ENCODE data around the gene TTLL3.

TTLL3 gene

DNA sequence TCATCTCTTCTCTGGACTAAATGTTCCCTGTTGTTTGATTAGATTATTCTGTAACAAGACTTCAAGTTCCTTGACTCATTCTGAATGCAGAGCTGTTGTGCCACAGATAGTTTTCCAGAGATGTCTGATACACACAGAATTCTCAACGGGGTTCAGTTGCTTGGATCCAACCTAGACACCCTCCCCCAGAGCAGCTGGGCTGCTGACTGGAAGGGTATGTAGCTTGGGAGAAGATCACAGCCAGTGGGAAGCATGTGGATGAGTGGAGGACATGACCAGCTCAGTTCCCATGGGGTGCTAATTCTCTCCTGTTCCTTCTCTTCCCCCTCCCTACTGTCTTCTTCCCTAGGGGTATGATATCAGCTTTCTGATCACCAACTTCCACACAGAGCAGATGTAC lies 6.6 kb upstream of the TTLL3 start:
- H3K4me2 ChIP-seq (ENCODE audit: low read depth, low read length, poor library complexity, severe bottlenecking): no peak overlapping the region
- H3K9me2 ChIP-seq (replicated peaks; ENCODE audit: insufficient read depth, low read length): no peaks in the 10 kb centered on the region
- no peak overlapping the region for H2AFZ ChIP-seq (ENCODE audit: low read depth, low read length, severe bottlenecking)
- H3K4me3 ChIP-seq (ENCODE audit: insufficient read depth, low read length, poor library complexity, severe bottlenecking): no peak overlapping the region
- no peaks in the 10 kb centered on the region for H3K27me3 ChIP-seq (ENCODE audit: low read length)
- TF ChIP-seq, protein P1, sequence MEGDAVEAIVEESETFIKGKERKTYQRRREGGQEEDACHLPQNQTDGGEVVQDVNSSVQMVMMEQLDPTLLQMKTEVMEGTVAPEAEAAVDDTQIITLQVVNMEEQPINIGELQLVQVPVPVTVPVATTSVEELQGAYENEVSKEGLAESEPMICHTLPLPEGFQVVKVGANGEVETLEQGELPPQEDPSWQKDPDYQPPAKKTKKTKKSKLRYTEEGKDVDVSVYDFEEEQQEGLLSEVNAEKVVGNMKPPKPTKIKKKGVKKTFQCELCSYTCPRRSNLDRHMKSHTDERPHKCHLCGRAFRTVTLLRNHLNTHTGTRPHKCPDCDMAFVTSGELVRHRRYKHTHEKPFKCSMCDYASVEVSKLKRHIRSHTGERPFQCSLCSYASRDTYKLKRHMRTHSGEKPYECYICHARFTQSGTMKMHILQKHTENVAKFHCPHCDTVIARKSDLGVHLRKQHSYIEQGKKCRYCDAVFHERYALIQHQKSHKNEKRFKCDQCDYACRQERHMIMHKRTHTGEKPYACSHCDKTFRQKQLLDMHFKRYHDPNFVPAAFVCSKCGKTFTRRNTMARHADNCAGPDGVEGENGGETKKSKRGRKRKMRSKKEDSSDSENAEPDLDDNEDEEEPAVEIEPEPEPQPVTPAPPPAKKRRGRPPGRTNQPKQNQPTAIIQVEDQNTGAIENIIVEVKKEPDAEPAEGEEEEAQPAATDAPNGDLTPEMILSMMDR (IDR thresholded peaks at IDR 0.05; ENCODE audit: insufficient read depth, low read length, poor library complexity, severe bottlenecking): no peak
- TF ChIP-seq EZH2phosphoT487 (conservative IDR thresholded peaks at IDR 0.05; ENCODE audit: low read length): no peak
- peaks cover 15% of the 10 kb centered on the region for H3F3A ChIP-seq (ENCODE audit: insufficient read depth)
- H3K79me2 ChIP-seq (ENCODE audit: insufficient read depth, low read length): peaks cover 3% of the 10 kb centered on the region; the same call in 1 of the 2 replicates
- 0 out of 2 replicates have a peak, but pooled peaks cover 3% of the 10 kb centered on the region for H4K20me1 ChIP-seq (ENCODE audit: low read depth, low read length)
- H3K9ac ChIP-seq (ENCODE audit: low read length): no peak overlapping the region
- no peaks in the 10 kb centered on the region for H3K9me3 ChIP-seq (ENCODE audit: insufficient read depth, low read length)
- peaks cover 32% of the 10 kb centered on the region for H3K36me3 ChIP-seq (ENCODE audit: low read length)
- no peak overlapping the region for H3K27ac ChIP-seq (ENCODE audit: low read depth, low read length)

DNA sequence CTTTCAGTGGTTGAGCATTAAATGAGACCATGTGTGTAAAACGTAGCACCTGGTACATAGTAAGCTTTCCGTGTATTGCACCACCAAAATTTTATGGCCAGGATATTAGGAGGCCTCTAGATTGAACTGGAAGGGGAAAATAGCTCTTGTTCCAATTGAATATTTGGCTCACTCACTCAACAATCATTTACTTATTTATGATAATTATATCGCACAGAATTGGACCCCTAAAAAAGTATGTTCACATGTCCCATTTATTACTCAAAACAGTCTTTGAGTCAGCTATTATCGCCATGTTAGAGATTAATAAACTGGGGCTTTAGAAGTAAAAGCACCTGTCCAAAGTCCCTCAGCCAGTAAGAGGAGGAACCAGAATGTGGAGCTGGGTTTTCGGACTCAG lies 5.1 kb upstream of the TTLL3 start:
- H3F3A ChIP-seq (ENCODE audit: insufficient read depth): peaks cover 26% of the 10 kb centered on the region
- no peaks in the 10 kb centered on the region for H3K9me2 ChIP-seq (replicated peaks; ENCODE audit: insufficient read depth, low read length)
- no peaks in the 10 kb centered on the region for H3K27me3 ChIP-seq (ENCODE audit: low read length)
- peaks cover 22% of the 10 kb centered on the region for H3K36me3 ChIP-seq (ENCODE audit: low read length)
- H3K4me3 ChIP-seq (ENCODE audit: insufficient read depth, low read length, poor library complexity, severe bottlenecking): no peak overlapping the region
- H3K27ac ChIP-seq (ENCODE audit: low read depth, low read length): no peak overlapping the region
- no peak overlapping the region for H3K4me2 ChIP-seq (ENCODE audit: low read depth, low read length, poor library complexity, severe bottlenecking)
- TF ChIP-seq EZH2phosphoT487 (conservative IDR thresholded peaks at IDR 0.05; ENCODE audit: low read length): no peak
- TF ChIP-seq, protein P1 (IDR thresholded peaks at IDR 0.05; ENCODE audit: insufficient read depth, low read length, poor library complexity, severe bottlenecking): no peak
- no peaks in the 10 kb centered on the region for H3K79me2 ChIP-seq (ENCODE audit: insufficient read depth, low read length)
- no peaks in the 10 kb centered on the region for H3K9me3 ChIP-seq (ENCODE audit: insufficient read depth, low read length)
- no peaks in the 10 kb centered on the region for H4K20me1 ChIP-seq (ENCODE audit: low read depth, low read length)
- no peak overlapping the region for H2AFZ ChIP-seq (ENCODE audit: low read depth, low read length, severe bottlenecking)
- H3K9ac ChIP-seq (ENCODE audit: low read length): no peak overlapping the region

DNA sequence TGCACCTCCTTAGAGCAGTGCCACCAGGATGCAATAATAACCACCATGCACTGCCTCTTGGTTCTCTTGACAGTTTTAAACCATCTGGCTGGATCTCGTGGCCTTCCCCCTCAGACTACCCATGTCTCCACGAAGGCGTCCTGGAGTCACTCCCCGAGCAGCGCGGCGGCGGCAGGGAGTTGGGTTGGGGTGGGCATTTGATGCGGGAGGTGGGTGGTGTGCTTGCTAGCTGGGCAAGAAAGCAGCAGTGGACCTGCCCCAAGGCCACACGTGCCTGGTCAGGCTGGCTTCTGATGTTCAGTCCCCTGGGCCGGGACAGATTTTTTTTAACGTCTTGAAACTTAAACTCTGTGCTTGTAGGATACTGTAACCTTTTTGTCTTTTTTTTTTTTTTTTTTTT lies 3.9 kb upstream of the TTLL3 start:
- peaks cover 16% of the 10 kb centered on the region; the same call in 1 of the 2 replicates for H3K36me3 ChIP-seq (ENCODE audit: low read length)
- H3K9me2 ChIP-seq (replicated peaks; ENCODE audit: insufficient read depth, low read length): no peaks in the 10 kb centered on the region
- H3K9me3 ChIP-seq (ENCODE audit: insufficient read depth, low read length): no peaks in the 10 kb centered on the region
- H2AFZ ChIP-seq (ENCODE audit: low read depth, low read length, severe bottlenecking): no peak overlapping the region
- H3F3A ChIP-seq (ENCODE audit: insufficient read depth): peaks cover 26% of the 10 kb centered on the region
- no peaks in the 10 kb centered on the region for H4K20me1 ChIP-seq (ENCODE audit: low read depth, low read length)
- no peak overlapping the region for H3K4me3 ChIP-seq (ENCODE audit: insufficient read depth, low read length, poor library complexity, severe bottlenecking)
- TF ChIP-seq EZH2phosphoT487 (conservative IDR thresholded peaks at IDR 0.05; ENCODE audit: low read length): no peak
- H3K27ac ChIP-seq (ENCODE audit: low read depth, low read length): no peak overlapping the region
- no peak overlapping the region for H3K4me2 ChIP-seq (ENCODE audit: low read depth, low read length, poor library complexity, severe bottlenecking)
- H3K79me2 ChIP-seq (ENCODE audit: insufficient read depth, low read length): no peaks in the 10 kb centered on the region
- no peak overlapping the region for H3K9ac ChIP-seq (ENCODE audit: low read length)
- H3K27me3 ChIP-seq (ENCODE audit: low read length): no peaks in the 10 kb centered on the region

DNA sequence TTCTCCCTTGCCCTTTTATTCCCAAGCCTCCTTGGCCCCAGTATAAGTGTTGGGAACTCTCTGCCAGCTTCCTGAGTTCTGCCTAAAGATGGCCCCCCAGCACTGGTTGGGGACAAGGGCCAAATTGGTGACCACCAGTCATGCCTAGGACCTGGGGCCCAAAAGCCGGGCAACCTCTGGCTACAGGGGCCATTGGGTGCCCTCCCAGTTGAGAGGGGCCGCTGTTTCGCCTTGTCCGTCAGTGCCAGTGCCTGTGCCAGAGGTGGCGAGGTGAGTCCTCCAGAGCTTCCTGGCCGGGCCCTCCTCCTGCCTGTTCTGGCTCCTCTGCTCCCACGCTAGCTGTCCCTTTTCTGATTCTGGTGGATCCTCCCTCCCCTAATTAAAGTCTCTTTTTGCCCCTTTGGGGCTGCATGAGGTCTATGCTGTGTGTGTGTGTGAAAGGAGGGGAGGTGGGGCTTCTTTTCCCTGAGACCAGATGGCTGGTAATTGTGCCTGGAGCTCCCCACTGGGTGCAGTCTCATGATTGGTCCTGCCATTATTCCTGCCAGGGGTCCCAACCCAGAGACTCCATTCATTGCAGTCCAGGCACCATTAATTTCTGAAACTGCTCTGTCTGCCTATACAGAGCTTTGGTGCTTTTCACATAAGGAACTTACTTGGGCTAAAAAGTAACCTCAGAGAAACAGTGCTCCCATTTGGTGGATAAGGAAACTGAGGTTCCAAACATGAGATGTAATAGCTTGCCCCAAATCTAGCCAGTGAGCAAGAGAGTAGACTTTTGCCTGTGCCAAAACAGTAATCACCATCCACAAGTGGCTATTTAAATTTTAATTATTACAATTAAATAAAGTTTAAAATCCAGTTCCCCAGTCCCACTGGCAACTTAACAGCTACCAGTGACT lies 3.1 kb upstream of the TTLL3 start:
- Histone ChIP-seq H3K9me2 (replicated peaks; ENCODE audit: insufficient read depth, low read length) (no peaks in the 10 kb centered on the region), H3K4me3 (ENCODE audit: insufficient read depth, low read length, poor library complexity, severe bottlenecking) (no peak overlapping the region), H3K9ac (ENCODE audit: low read length) (no peak overlapping the region), H3K9me3 (ENCODE audit: insufficient read depth, low read length) (no peaks in the 10 kb centered on the region), H3K27ac (ENCODE audit: low read depth, low read length) (no peak overlapping the region), H3K4me2 (ENCODE audit: low read depth, low read length, poor library complexity, severe bottlenecking) (no peak overlapping the region), H2AFZ (ENCODE audit: low read depth, low read length, severe bottlenecking) (no peak overlapping the region), H3F3A (ENCODE audit: insufficient read depth) (peaks cover 26% of the 10 kb centered on the region), H4K20me1 (ENCODE audit: low read depth, low read length) (no peaks in the 10 kb centered on the region), H3K27me3 (ENCODE audit: low read length) (no peaks in the 10 kb centered on the region), H3K79me2 (ENCODE audit: insufficient read depth, low read length) (no peaks in the 10 kb centered on the region), H3K36me3 (ENCODE audit: low read length) (peaks cover 10% of the 10 kb centered on the region; the same call in 1 of the 2 replicates)
- TF ChIP-seq, protein P1 (IDR thresholded peaks at IDR 0.05; ENCODE audit: insufficient read depth, low read length, poor library complexity, severe bottlenecking): no peak
- TF ChIP-seq EZH2phosphoT487 (conservative IDR thresholded peaks at IDR 0.05; ENCODE audit: low read length): no peak

Data from SU-DHL-6 (cell line).